B cell (primary cell): ENCODE measurements around the gene SLCO3A1.

ENCODE experiments used
- EZH2 ChIP-seq: IDR thresholded peaks from 2 replicates; pipeline ENCODE4 v1.6.1; 2012; ENCODE audit warnings: borderline replicate concordance, low read depth, mild to moderate bottlenecking, moderate library complexity, low read length; ENCODE audit not compliant: insufficient read depth, poor library complexity, severe bottlenecking
- TF ChIP-seq, protein P1 (sequence below): fragments of 200-600 bp; IDR thresholded peaks from one replicate; pipeline ENCODE4 v1.8.0; 2022; ENCODE audit warnings: antibody characterized with exemption, mild to moderate bottlenecking

GRCh38 chr15:92153620-92154019 lies 300.1 kb downstream of the SLCO3A1 start:
- TF ChIP-seq, protein P1, sequence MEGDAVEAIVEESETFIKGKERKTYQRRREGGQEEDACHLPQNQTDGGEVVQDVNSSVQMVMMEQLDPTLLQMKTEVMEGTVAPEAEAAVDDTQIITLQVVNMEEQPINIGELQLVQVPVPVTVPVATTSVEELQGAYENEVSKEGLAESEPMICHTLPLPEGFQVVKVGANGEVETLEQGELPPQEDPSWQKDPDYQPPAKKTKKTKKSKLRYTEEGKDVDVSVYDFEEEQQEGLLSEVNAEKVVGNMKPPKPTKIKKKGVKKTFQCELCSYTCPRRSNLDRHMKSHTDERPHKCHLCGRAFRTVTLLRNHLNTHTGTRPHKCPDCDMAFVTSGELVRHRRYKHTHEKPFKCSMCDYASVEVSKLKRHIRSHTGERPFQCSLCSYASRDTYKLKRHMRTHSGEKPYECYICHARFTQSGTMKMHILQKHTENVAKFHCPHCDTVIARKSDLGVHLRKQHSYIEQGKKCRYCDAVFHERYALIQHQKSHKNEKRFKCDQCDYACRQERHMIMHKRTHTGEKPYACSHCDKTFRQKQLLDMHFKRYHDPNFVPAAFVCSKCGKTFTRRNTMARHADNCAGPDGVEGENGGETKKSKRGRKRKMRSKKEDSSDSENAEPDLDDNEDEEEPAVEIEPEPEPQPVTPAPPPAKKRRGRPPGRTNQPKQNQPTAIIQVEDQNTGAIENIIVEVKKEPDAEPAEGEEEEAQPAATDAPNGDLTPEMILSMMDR = no peak
- no peak for TF ChIP-seq EZH2
